Measurements from ENCODE around the gene TMSB15A. TPM values are rescaled to one million over a fixed set of nuclear protein-coding genes. Genes with fewer than 3 reads are reported as not detected.
"Not testable (repeated sequence)": the region's sequence is repeated elsewhere in the genome, so short reads cannot be mapped to it uniquely, and the experiment has no call there.

Gene TMSB15A
- total RNA-seq, 6 donors from 2014 or later: 0.66 to 5.6 (median 3.0) TPM; not detected in 3

DNA sequence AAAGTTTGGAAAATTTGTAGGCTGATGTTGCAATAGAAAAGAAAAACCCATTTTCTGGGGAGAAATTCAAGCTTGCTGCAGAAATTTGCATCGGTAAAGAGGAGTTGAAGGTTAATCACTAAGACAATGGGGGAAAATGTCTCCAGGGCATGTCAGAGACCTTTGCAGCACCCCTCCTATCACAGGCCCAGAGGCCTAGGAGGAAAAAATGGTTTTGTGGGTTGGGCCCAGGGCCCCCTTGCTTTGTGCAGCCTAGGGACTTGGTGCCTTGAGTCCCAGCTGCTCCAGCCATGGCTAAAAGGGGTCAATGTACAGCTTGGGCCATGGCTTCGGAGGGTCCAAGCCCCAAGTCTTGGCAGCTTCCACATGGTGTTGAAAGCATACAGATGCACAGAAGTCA is 17.8 kb downstream of the TMSB15A start:
- TF ChIP-seq POLR2AphosphoS5 (IDR thresholded peaks at IDR 0.05) (no peak), POLR2A (IDR thresholded peaks at IDR 0.05) (no peak), CTCF (IDR thresholded peaks at IDR 0.05) (no peak), EP300 (IDR thresholded peaks at IDR 0.05) (no peak)
- H3K4me3 ChIP-seq: no peak overlapping the region
- H3K27ac ChIP-seq: no peak overlapping the region
- H3K27me3 ChIP-seq: no peaks in the 10 kb centered on the region
- H3K36me3 ChIP-seq: no peaks in the 10 kb centered on the region
- H3K4me1 ChIP-seq: no peaks in the 10 kb centered on the region
- peaks cover 0 to 12% (median 0%) of the 10 kb centered on the region in 4 donors for H3K9me3 ChIP-seq
- DNase-seq (no peak), ATAC-seq (ENCODE audit: low FRiP score in 2 of 2) (no peak)
- 93 to 100% methylated on average over 1 to 2 of the region's 2 CpGs for WGBS, 2 donors

GRCh38 chrX:102491766-102492165 is 24.8 kb downstream of the TMSB15A start:
- Histone ChIP-seq H3K4me1 (no peaks in the 10 kb centered on the region), H3K27ac (no peak overlapping the region), H3K27me3 (no peaks in the 10 kb centered on the region), H3K9me3 (no peaks in the 10 kb centered on the region), H3K36me3 (no peaks in the 10 kb centered on the region), H3K4me3 (no peak overlapping the region)
- ATAC-seq (ENCODE audit: low FRiP score in 2 of 2) (no peak), DNase-seq (no peak)
- TF ChIP-seq POLR2AphosphoS5 (IDR thresholded peaks at IDR 0.05) (no peak), CTCF (IDR thresholded peaks at IDR 0.05) (no peak), POLR2A (IDR thresholded peaks at IDR 0.05) (no peak), EP300 (IDR thresholded peaks at IDR 0.05) (no peak)

GRCh38 chrX:102478765-102479164 is 37.8 kb downstream of the TMSB15A start:
- not testable (repeated sequence) for H3K27ac ChIP-seq; H3K4me3 ChIP-seq; H3K4me1 ChIP-seq; H3K27me3 ChIP-seq; H3K36me3 ChIP-seq; ATAC-seq (ENCODE audit: low FRiP score in 2 of 2); H3K9me3 ChIP-seq; DNase-seq
- WGBS, 2 donors: 49% methylated on average over 4 of the region's 5 CpGs; no CpG with 5 or more reads in 1 of the 2 donors

- not testable (repeated sequence) for DNase-seq, H3K4me1 ChIP-seq, H3K27me3 ChIP-seq, H3K27ac ChIP-seq, H3K9me3 ChIP-seq, H3K4me3 ChIP-seq, H3K36me3 ChIP-seq
- 67 to 77% methylated on average over 4 to 7 of the region's 17 CpGs for WGBS, 2 donors
- peak in 1 of 2 donors; percentile 46 for ATAC-seq (ENCODE audit: low FRiP score in 2 of 2)
These were observed 44.7 kb downstream of the TMSB15A start, which contains the start of gene TCP11X2 for GRCh38 chrX:102471762-102472220. Gene TCP11X2, minus strand, starts transcription at chrX:102471812.

DNA sequence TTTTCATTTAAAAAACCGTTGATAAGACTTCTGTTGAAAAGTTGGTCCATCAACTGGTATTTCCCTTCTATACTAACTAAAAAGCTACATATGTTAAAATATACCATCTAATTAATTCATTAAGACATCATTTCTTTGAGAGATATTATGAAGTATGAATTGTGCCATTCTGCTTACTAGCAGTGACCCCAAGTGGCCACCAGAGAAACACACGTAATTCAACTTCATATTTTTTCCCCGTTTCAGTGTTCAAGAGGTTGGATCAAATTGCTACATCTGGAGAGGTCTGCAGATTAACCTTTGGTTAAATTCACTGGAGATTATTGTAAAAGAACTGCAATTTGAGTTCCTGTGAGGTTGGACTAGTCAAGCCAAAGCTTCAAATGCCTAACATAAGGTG is 46.3 kb downstream of the TMSB15A start:
- not testable (repeated sequence) for H3K27me3 ChIP-seq; DNase-seq; H3K9me3 ChIP-seq; H3K4me3 ChIP-seq; ATAC-seq (ENCODE audit: low FRiP score in 2 of 2); H3K4me1 ChIP-seq; H3K36me3 ChIP-seq; H3K27ac ChIP-seq
- no CpG with 5 or more reads among the region's 3 CpGs for WGBS, 2 donors

Other genes with a start within 250 kb of the TMSB15A start
- under 1 TPM in 1 of 6 donors, not detected in 5; 0.39 TPM for gene NXF2B, start 76.7 kb downstream of the TMSB15A start, total RNA-seq
- 1 to 10 TPM in 2 of 6 donors, under 1 TPM in 2, not detected in 2; 0.30 to 2.1 (median 1.0) TPM for gene TCP11X2, start 44.9 kb downstream of the TMSB15A start, total RNA-seq
- 10 to 100 TPM in 5 of 6 donors, 1 to 10 TPM in 1; 5.1 to 16.8 (median 12.3) TPM for gene ARMCX5, start 82.8 kb upstream of the TMSB15A start, total RNA-seq
- 1 to 10 TPM; 2.7 to 8.4 (median 4.2) TPM for gene GPRASP1, start 134.7 kb upstream of the TMSB15A start, total RNA-seq
- gene GPRASP2, start 195.7 kb upstream of the TMSB15A start, total RNA-seq: 1 to 10 TPM; 3.3 to 9.1 (median 5.6) TPM
- gene GPRASP3, start 204.0 kb upstream of the TMSB15A start, total RNA-seq: 1 to 10 TPM; 1.1 to 4.1 (median 3.2) TPM